ENCODE data around the gene RNF126.
A peak's percentile ranks its signal among the peaks of the same experiment; 100 is the strongest.

RNF126 gene

DNA sequence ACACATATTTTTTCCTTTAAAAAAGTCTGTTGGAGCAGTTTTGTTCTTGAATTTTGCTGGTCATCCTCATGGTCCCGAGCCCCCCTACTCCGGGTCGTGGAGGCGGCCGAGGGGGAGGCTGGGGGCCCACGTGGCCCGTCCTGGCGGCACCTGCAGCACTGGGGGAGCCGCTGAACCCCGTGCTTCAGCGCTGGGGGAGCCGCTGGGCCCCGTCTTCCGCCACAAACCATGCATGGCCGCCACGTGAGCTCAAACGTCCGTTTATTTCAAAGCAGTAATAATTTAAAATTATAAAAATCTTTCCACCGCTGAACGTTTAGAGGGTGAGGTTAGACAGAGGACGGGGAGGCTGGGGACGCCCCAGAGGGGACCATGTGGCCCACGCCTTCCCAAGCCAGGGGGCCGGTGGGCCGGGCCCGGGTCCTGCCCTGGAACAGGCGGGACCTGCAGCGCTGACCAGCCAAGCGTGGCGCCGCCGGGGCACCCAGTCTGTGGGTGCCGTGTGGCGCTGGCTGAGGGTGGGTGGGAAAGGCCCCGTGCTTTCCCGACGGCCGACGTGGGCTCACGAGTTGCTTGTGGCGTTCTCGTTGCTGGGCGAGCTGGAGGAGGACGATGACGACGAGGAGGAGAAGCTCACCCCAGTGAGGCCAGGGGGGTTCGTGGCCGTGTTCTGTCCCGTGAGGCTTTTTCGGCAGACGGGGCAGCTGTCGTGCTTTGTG is 15.3 kb downstream of the RNF126 start:
- DNase-seq (ENCODE audit: low read depth, low spot score), result no peak

- no peak for DNase-seq (ENCODE audit: low read depth, low spot score)
Measured at GRCh38 chr19:646779-647565, 16.0 kb downstream of the RNF126 start.

GRCh38 chr19:645912-646778 is 16.9 kb downstream of the RNF126 start:
- no peak for DNase-seq (ENCODE audit: low read depth, low spot score)

DNA sequence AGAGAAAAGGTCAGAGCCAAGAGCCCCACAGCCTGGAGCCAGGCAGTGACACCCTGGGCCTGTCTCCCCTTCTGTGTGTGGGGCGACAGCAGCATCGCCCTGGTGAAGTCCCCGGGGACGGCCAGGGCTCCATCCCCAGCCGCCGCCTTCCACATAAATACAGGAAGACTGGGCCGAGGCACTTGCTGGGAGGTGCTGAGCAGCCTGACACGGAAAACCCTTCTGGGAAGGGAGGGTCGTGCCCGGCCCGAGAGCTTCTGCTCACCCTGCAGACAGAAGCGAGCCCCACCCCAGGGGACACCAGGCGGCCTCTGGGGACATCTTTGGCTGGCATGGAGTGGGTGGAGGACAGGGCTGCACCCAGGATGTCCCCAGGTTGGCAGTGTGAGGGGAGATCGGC is 18.2 kb downstream of the RNF126 start:
- no peak for DNase-seq (ENCODE audit: low read depth, low spot score)

DNA sequence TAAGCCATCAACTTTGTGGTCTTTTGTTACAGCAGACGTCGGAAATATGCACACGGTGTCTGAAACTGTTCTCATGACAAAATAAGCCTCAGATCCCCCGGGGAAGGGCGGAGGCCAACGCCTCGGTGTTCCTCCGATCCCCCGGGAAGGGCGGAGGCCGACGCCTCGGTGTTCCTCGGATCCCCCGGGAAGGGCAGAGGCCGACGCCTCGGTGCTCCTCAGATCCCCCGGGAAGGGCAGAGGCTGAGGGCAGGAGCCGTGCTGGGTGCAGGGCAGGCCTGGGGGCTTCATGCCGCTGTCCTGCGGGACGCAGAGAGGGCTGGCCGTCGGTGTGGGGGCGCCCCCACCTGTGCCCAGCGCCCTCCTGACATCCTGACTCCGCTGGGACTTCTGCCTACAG is 18.7 kb downstream of the RNF126 start:
- DNase-seq (ENCODE audit: low read depth, low spot score), result no peak

DNA sequence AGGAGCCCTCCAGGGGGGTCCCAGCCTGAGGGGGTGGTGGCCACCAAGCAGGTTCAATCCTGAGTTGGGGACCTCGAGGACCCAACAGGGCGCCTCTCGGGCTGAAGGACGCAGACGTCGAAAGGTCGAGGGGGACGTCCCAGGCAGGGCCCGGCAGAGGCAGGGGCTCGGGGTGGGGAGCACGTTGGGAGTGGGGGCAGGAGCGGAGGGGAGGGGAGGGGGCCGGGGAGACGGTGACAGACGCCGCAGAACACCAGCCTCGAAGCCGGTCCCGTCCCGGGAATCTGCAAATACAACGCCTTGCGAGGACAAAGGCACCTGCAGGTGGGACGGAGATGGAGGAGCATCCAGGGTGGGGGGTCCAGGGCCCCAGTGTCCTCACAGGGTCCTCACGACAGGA is 19.3 kb downstream of the RNF126 start:
- no peak for DNase-seq (ENCODE audit: low read depth, low spot score)

GRCh38 chr19:642767-643727 is 20.0 kb downstream of the RNF126 start:
- no peak for DNase-seq (ENCODE audit: low read depth, low spot score)

- no peak for DNase-seq (ENCODE audit: low read depth, low spot score)
Measured at GRCh38 chr19:641702-642101, 21.3 kb downstream of the RNF126 start.

GRCh38 chr19:640606-641189 is 22.3 kb downstream of the RNF126 start:
- DNase-seq (ENCODE audit: low read depth, low spot score), result no peak

DNA sequence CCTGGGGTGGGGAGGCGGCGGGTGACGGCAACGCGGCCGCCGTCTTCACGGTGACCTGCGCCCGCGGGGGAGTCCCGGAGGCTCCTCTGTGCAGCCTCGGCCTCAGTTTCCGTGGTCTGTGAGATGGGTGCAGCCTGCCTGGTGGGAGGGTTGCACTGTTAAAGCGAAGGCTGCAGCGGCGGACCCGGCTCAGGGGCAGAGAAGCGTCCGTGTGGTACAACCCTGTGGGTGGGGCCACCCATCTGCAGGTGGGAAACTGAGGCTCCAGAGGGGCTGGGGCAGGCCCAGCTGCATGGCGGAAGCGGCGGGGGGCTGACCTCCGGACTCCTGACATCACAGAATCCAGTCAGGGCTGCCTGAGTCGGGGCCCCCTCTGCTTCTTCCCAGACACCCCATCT is 22.9 kb downstream of the RNF126 start:
- DNase-seq (ENCODE audit: low read depth, low spot score), result no peak

DNA sequence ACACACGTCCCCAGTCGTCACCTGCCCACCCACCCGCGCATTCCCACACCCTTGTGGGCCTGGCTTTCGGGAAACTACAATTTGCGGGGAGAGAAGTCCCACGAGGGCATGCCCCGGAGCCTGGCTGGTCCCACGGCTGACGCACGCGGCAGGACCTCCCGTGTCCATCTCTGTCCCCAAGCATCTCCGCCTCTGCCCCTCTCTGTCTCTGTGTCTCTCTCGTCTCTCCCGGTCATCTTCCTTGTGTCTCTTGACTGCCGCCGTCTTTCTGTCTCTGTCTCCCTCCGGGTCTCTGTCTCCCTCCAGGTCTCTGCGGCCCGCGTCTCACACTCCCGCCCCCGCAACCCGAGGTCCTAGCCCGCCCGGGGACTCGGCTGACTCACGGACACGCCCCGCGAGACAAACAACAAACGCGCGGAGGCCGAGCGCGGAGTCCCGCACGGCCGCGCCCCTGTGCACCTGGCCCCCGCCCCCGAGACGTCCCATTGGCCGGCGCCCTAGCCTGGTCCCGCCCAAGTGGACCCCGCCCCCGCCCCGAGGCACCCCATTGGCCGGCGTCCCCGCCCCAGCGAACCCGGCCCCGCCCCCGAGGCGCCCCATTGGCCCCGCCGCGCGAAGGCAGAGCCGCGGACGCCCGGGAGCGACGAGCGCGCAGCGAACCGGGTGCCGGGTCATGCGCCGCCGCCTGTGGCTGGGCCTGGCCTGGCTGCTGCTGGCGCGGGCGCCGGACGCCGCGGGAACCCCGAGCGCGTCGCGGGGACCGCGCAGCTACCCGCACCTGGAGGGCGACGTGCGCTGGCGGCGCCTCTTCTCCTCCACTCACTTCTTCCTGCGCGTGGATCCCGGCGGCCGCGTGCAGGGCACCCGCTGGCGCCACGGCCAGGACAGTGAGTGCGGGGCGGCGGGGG is 23.5 kb downstream of the RNF126 start, which contains the start of gene FGF22:
TSS of gene FGF22 (plus strand) at position 627 of the 908 bp plus-strand sequence. CDS start at position 674, 47 bp downstream.
- DNase-seq (ENCODE audit: low read depth, low spot score), result peak; percentile 40

DNA sequence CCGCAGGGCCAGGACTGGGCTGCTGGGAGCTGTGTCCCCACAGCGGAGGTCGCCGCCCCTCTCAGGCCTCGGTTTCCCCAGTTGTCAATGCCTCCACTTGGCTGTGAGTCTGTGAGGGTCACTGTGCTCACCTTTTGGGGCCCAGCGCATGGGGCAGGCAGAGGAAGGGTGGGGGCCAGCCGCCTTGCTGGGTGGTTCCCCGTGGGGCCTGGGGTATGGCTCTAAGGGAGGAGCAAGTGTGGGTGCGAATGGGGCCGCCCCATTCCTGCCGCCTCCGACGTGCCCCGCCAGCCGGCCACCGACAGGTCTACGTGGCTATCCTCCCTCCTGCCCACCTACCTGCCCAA is 24.1 kb downstream of the RNF126 start:
- no peak for DNase-seq (ENCODE audit: low read depth, low spot score)

GRCh38 chr19:634975-635652 is 27.9 kb downstream of the RNF126 start:
- DNase-seq (ENCODE audit: low read depth, low spot score), result no peak

DNA sequence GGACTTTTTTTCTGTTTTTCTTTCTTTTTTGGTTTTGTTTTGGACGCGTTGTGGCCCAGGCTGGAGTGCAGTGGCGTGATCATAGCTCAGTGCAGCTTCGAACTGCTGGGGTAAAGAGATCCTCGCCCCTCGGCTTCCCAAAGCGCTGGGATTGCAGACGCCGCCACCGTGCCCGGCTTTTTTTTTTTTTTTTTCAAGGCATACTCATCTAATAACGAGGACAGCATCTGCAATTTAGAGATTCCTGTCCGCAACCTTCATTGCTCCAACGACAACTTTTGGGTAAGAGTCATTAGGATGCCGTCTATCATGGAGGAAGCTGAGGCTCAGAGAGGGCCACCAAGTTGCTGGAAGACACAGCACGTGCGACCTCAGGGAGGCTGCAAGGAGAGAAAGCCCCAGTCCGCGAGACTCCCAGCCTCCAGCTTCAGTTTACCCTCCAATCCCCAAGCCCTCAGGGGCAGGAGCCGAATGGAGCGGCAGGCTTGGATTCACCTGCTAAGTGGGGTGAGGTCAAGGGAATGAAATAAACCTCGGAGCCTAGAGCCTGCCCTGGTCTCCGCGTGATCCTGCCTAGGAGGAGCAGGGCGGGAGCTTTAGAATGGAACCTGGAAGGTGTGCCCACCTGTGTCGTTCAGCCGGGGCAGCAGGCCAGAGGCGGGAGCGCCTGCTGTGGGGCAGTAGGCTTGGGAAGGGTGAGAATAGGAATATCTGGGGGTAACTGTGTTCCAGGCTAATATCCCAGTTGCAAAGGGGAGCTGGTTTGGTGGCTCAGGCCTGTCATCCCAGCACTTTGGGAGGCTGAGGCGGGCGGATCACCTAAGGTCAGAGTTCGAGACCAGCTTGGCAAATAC is 29.0 kb downstream of the RNF126 start:
- DNase-seq (ENCODE audit: low read depth, low spot score), result no peak

DNA sequence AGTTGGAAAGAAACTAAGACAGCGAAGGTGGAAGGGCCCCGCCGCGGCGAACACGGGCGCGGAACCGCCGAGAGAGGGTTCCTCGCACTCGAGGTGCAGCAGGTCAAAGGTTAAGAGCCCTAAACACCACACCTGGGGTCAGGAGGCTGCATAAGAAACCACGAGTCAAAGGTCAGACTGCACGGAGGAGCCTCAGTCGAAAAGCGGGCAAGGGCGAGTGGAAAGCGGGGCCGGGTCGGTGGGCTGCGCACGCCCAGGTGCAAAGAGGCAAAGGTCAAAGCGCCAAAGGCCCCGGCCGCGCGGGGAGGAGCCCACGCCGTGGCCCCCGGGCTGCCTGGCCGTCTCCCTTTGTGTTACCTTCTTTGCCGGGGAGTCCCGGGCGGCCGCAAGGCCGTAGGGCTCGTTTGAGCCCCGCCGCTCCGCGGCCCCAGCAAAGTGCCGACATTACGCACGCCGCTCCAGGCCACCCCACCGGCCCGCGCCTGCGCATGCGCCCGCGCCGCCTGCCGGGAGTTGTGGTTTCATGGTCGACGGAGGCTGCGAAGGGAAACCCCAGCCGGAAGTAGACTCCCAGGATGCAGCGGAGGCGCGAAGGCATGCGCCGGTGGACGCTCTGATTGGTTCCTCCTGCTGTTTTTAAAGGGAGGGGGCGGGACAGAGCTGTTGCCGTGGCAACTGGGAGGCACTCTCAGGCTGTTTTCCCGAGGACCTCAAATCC is 29.8 kb downstream of the RNF126 start, which contains the start of gene POLRMT:
TSS of gene POLRMT (minus strand) at position 470 of the 718 bp plus-strand sequence. CDS start at position 445, 25 bp downstream.
- DNase-seq (ENCODE audit: low read depth, low spot score), result peak; percentile 98

GRCh38 chr19:632579-633067 is 30.4 kb downstream of the RNF126 start:
- DNase-seq (ENCODE audit: low read depth, low spot score), result no peak

Data from smooth muscle cell of the brain vasculature (primary cell).